KOPT-K1 (cell line): ENCODE results near the gene PLA2G7.
"Not testable (repeated sequence)": the region's sequence is repeated elsewhere in the genome, so short reads cannot be mapped to it uniquely, and the experiment has no call there.

Source experiments
- H3K27ac ChIP-seq: fragments of 200-600 bp; sonication (generic); 2 replicates; pipeline ENCODE4 v1.5.1; 2016; ENCODE audit warnings: antibody characterized with exemption, mild to moderate bottlenecking, low read depth, low read length; ENCODE audit not compliant: poor library complexity, severe bottlenecking
- H3K36me3 ChIP-seq: fragments of 200-600 bp; sonication (generic); 2 replicates; pipeline ENCODE4 v1.5.1; 2017; ENCODE audit warnings: antibody characterized with exemption, mild to moderate bottlenecking, low read length, moderate library complexity; ENCODE audit not compliant: insufficient read depth
- H3K9me3 ChIP-seq: fragments of 200-600 bp; sonication (generic); 2 replicates; pipeline ENCODE4 v1.5.1; 2017; ENCODE audit warnings: antibody characterized with exemption, low read length, mild to moderate bottlenecking; ENCODE audit not compliant: insufficient read depth, poor library complexity, severe bottlenecking

PLA2G7 gene

DNA sequence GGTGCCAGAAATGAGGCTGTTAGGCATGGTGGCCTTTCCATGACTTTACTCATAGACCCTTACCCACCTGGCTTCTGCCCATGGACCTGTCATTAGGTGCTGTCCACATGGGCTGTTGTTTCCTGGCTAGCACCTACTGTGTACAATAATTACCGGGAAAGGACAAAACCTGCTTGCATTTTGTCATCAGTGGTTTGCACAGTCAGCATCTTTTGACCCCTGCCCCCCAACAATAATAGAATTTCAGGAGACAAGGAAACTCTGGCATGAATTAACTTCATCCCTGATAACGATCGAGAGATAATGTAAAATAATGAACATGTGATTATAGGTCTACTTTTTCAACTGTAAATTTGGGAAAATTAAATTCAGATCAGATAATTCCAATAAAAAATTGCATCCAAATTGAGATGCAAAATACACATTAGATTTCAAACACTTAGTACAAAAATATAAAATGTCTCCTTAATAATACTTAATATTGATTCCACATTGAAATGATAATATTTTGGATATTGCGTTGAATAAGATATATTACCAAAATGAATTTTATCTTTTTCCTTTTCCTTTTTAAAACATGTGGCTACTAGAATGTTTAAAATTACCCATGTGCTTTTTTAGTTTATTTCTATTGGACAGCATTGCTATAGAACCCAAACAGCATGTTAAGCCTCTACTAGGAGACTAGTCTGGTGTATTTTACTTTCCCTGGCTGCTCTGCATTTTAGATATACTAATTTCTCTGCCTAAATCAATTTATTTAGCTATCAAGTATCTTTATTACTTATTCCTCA, 24.0 kb upstream of the PLA2G7 start:
- Histone ChIP-seq H3K36me3 (no peaks in the 10 kb centered on the region), H3K9me3 (no peaks in the 10 kb centered on the region), H3K27ac (no peak overlapping the region)

DNA sequence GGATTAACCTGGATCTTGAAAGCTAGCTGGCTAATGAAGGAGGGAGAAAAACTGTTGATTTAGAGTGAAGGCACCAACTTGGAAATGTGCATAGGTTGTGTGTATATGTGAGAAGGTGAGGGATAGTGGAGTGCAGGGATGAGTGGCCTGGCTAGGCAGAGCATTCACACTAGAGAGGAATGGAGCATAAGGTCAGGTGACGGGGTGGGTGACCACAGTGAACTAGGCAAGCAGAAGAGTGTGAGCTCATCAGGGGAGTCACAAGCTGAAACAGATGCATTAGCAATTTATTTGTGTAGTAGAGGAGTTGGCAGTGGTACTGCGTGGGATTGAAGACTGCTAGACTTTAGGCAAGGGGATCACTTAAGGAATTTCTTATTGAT, 22.0 kb upstream of the PLA2G7 start:
- Histone ChIP-seq H3K9me3 (no peaks in the 10 kb centered on the region), H3K27ac (no peak overlapping the region)

GRCh38 chr6:46756469-46757213, 21.5 kb upstream of the PLA2G7 start:
- H3K27ac ChIP-seq = no peak overlapping the region

More for the DNA sequence above, 22.0 kb upstream of the PLA2G7 start:
- no peaks in the 10 kb centered on the region for H3K36me3 ChIP-seq

DNA sequence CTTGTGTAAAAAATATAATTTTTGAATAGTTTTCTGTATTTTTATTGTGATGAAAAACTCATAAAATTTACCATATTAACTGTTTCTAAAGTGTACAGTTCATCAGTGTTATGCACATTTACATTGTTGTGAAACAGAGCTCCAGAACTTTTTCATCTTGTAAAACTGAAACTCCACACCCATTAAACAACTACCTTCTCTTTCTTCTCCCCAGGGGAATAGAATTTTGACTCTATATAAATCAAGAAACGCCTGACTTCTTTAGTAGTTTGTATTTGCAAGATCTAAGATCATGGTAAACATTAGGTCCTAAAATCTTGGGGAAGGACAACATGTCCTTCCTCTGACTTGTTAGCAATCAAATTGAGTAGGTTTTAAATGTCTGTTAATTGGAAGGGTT, 20.7 kb upstream of the PLA2G7 start:
- Histone ChIP-seq H3K36me3 (no peaks in the 10 kb centered on the region), H3K9me3 (no peaks in the 10 kb centered on the region), H3K27ac (no peak overlapping the region)

More at GRCh38 chr6:46756469-46757213, 21.5 kb upstream of the PLA2G7 start:
- H3K9me3 ChIP-seq = no peaks in the 10 kb centered on the region
- no peaks in the 10 kb centered on the region for H3K36me3 ChIP-seq

DNA sequence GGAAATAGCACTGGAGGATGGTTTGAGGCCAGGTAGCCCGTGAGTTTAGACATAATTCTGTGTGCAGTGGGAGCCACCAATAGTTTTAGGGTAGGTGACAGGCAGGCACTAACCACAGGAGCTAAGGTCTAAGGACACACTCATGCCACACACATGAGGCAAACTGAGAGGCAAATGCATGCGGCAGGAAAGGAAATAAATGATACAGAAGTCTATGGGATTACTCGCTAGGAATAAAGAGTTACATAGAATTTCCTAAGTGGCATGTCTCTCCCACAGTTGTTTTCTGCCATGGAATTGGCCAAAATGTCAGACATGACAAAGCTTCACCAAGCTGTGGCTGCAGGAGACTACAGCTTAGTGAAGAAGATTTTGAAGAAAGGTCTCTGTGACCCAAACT, 16.5 kb upstream of the PLA2G7 start:
- H3K36me3 ChIP-seq = no peaks in the 10 kb centered on the region
- H3K27ac ChIP-seq = no peak overlapping the region
- no peaks in the 10 kb centered on the region for H3K9me3 ChIP-seq

DNA sequence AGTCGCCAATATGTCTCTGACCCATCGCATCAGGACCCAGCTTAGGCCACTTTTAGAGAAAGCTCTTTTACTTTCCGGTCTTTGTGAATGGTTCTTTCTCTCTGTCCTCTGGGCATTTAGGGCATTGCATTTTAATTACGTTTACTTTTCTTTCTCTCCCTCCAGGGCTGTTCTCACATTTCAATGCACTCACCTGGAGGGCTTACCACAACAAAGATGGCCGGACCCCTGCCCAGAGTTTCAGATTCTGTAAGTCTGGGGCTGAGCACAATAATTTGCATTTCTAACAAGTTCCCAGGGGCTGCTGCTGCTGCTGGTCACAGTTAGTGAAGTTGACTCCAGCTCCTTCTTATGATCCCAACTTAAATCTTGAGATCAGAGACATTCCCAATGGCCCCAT, 14.6 kb upstream of the PLA2G7 start:
- no peak overlapping the region for H3K27ac ChIP-seq

DNA sequence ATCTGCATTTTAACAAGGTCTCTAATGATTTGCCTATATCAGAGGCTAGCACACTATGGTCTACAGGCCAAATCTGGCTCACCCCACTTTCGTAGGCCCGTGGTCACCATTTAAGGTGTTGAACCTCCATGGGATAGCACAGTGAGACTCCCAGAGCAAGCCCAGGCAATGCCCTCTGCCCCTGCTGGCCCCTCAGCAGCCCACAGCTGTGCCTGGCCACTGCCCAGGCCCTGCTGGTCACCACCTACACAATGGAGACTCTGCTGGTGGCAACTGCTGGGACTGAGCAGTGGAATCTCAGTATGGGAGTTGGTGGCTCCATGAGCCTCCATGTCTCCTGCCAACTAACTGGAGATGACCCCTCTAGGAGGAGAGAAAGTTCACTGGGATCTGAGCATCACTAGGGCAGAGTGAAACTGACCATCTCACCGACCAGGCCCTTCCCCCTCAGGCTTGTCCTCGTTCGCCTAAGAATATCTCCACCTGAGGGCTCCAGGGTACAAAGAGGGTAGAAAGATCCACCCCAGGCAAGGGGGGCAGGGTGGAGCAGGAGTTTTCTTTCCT, 13.8 kb upstream of the PLA2G7 start:
- no peaks in the 10 kb centered on the region for H3K9me3 ChIP-seq
- no peaks in the 10 kb centered on the region for H3K36me3 ChIP-seq
- H3K27ac ChIP-seq = no peak overlapping the region

More for the DNA sequence above, 14.6 kb upstream of the PLA2G7 start:
- no peaks in the 10 kb centered on the region for H3K36me3 ChIP-seq
- no peaks in the 10 kb centered on the region for H3K9me3 ChIP-seq

GRCh38 chr6:46746696-46747095, 11.5 kb upstream of the PLA2G7 start, which contains the start of gene ANKRD66:
TSS of gene ANKRD66 (plus strand) at chr6:46746933. CDS start at chr6:46751949, 5,016 bp downstream.
- H3K9me3 ChIP-seq = no peaks in the 10 kb centered on the region
- no peak within 1 kb of the TSS for H3K27ac ChIP-seq
- H3K36me3 ChIP-seq = no peaks in the 10 kb centered on the region

- Histone ChIP-seq H3K9me3 (no peaks in the 10 kb centered on the region), H3K36me3 (no peaks in the 10 kb centered on the region), H3K27ac (no peak overlapping the region)
Measured at GRCh38 chr6:46745973-46746372, 10.8 kb upstream of the PLA2G7 start.

DNA sequence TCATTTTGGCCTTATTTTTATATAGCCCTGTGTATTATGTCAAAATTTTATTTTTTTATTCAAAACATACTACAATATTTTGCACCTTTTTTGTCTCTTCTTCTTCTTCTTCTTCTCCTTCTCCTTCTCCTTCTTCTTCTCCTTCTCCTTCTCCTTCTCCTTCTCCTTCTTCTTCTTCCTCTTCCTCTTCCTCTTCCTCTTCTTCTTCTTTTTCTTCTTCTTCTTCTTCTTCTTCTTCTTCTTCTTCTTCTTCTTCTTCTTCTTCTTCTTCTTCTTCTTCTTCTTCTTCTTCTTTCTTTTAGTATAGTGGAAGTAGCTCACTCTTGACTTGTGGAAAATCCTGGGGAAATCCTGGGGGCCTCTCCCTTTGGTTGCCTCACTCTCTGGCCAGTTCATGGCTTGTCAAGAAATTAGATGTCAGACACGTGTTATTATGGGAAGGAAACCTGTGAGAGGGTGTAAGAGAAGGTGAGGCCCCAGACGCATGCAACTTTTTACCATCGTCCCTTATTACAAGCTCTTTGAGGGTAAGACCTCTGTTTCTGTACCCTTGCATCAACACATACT, 9.1 kb upstream of the PLA2G7 start:
- not testable (repeated sequence) for H3K27ac ChIP-seq, H3K36me3 ChIP-seq

DNA sequence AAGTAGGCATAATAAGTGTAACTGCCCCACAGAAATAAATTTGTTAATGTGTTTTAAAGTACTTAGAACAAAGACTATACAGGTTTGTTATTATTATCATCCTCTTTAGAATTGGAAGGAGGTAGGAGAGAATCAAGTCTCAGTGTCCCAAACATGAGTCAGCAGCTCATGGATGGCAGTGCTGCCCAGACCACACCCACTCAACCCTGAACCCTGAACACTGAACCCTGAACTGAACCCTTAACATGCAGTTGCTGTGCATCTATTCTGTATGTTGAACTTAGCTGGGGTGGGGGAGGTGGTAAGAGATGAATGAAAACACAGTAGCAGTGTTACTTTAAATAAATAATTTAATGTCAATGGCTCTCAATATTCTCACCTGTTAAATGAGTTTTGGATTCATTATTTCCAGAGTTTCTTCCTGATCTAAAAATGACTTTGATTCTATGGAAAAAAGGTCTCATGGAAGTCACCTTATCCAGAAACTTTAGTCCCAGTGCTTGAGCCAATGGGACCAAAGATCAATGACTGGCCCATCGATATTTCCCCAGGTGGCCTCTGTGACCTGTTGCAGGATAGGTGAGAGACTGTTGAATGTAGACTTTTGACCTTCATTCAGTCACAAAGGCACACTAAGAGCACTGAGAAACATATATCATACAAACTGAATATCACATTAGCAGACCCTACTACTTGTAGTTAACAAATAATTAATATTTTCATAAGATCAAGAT, 8.4 kb upstream of the PLA2G7 start:
- no peaks in the 10 kb centered on the region for H3K9me3 ChIP-seq
- no peaks in the 10 kb centered on the region for H3K36me3 ChIP-seq
- no peak overlapping the region for H3K27ac ChIP-seq

More for the DNA sequence above, 9.1 kb upstream of the PLA2G7 start:
- H3K9me3 ChIP-seq = not testable (repeated sequence)

GRCh38 chr6:46741910-46742309, 6.7 kb upstream of the PLA2G7 start:
- H3K36me3 ChIP-seq = no peaks in the 10 kb centered on the region
- no peaks in the 10 kb centered on the region for H3K9me3 ChIP-seq

GRCh38 chr6:46741482-46741881, 6.3 kb upstream of the PLA2G7 start:
- Histone ChIP-seq H3K36me3 (no peaks in the 10 kb centered on the region), H3K27ac (no peak overlapping the region), H3K9me3 (no peaks in the 10 kb centered on the region)

More at GRCh38 chr6:46741910-46742309, 6.7 kb upstream of the PLA2G7 start:
- no peak overlapping the region for H3K27ac ChIP-seq

- Histone ChIP-seq H3K9me3 (no peaks in the 10 kb centered on the region), H3K27ac (no peak overlapping the region), H3K36me3 (no peaks in the 10 kb centered on the region)
Measured at GRCh38 chr6:46736906-46737305, 1.7 kb upstream of the PLA2G7 start.

DNA sequence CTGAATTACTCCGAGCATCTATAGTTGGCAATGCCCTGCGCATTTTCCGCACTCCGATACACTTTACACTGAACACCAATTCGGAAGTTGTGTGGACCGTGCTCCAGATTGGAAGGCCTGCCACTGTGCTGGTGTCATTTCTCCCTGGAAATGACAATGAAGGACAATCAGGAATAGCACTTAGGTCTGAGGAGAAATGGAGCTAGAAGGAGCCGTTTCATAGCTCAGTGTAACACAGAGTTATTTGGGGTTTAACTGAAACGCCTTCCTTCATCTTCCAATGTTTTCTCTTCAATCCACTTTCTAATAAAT, 501 bp upstream of the PLA2G7 start:
- Histone ChIP-seq H3K27ac (no peak overlapping the region), H3K9me3 (no peaks in the 10 kb centered on the region), H3K36me3 (no peaks in the 10 kb centered on the region)
